Gastrocnemius medialis (tissue), 4 donors: ENCODE results near the gene C14orf132. TPM values are rescaled to one million over a fixed set of nuclear protein-coding genes. Genes with fewer than 3 reads are reported as not detected.
"Not testable (repeated sequence)": the region's sequence is repeated elsewhere in the genome, so short reads cannot be mapped to it uniquely, and the experiment has no call there.

Experiments used
- ATAC-seq, 2 donors: fragments of 150-250 bp; one replicate each; pipeline ENCODE4 v1.9.1; 2016
- DNase-seq, 2 donors: peaks; one replicate each; pipeline ENCODE4 v3.0.0-alpha.2; 2019
- H3K27ac ChIP-seq, 4 donors: fragments of 200-600 bp; sonication (generic); 1 replicate in 1 of 4; 2 replicates in 3 of 4; pipeline ENCODE4 v1.5.1; 2016 to 2018; ENCODE audit warnings: mild to moderate bottlenecking in 2 of 4, moderate library complexity in 1 of 4
- H3K27me3 ChIP-seq, 3 donors: fragments of 200-600 bp; sonication (generic) in 2 of 3; 1 replicate in 1 of 3; 2 replicates in 2 of 3; pipeline versions ENCODE4 v1.5.1 to v1.6.0; 2016 to 2019; ENCODE audit warnings: mild to moderate bottlenecking in 1 of 3, moderate library complexity in 1 of 3
- H3K36me3 ChIP-seq, 2 donors: fragments of 200-600 bp; sonication (generic) in 1 of 2; one replicate each; pipeline ENCODE4 v1.5.1; 2017 to 2018
- H3K4me1 ChIP-seq, 2 donors: fragments of 200-600 bp; sonication (generic) in 1 of 2; one replicate each; pipeline ENCODE4 v1.5.1; 2016 to 2017; ENCODE audit warnings: mild to moderate bottlenecking in 2 of 2
- H3K4me3 ChIP-seq, 4 donors: fragments of 200-600 bp; sonication (generic) in 3 of 4; 1 replicate in 1 of 4; 2 replicates in 3 of 4; pipeline ENCODE4 v1.5.1; 2016 to 2019; ENCODE audit warnings: mild to moderate bottlenecking in 2 of 4
- H3K9me3 ChIP-seq, 3 donors: fragments of 200-600 bp; sonication (generic) in 2 of 3; 1 replicate in 1 of 3; 2 replicates in 2 of 3; pipeline ENCODE4 v1.5.1; 2016 to 2019
- CTCF ChIP-seq, 5 experiments: fragments of 450-650 bp in 3 of 5; fragments of 200-600 bp in 2 of 5; sonication (generic) in 2 of 5; IDR thresholded peaks in 4 of 5; conservative IDR thresholded peaks in 1 of 5; 1 replicate in 4 of 5; 2 replicates in 1 of 5; pipeline ENCODE4 v1.5.1; 2016 to 2019; ENCODE audit warnings: antibody characterized with exemption in 5 of 5, mild to moderate bottlenecking in 3 of 5, moderate library complexity in 3 of 5
- POLR2A ChIP-seq, 2 donors: fragments of 450-650 bp; IDR thresholded peaks; one replicate each; pipeline ENCODE4 v1.6.1; 2017; ENCODE audit warnings: antibody characterized with exemption in 2 of 2, mild to moderate bottlenecking in 2 of 2, moderate library complexity in 2 of 2
- in situ Hi-C, 4 donors: fragments of 200-750 bp; cut with MboI; loops; one replicate each; pipeline versions ENCODE4 v1.15.0 to v1.8.0; 2017; ENCODE audit warnings: low sequenced_read_pairs in 4 of 4
- intact Hi-C: fragments of 100-400 bp; cut with DNase I; formaldehyde crosslinking; loops from one replicate; pipeline ENCODE4 v1.15.1; 2023; ENCODE audit warnings: low total_unique reads
- total RNA-seq, 4 donors: library from RNA; depleted of rRNA; stranded (reverse); fragments of >200 nt; gene quantifications; one replicate each; pipeline versions ENCODE4 v1.1.0 to v1.2.3, GENCODE V29; 2016

The C14orf132 gene
- total RNA-seq, 4 donors from 2014 or later: 1.1 to 2.9 (median 1.5) TPM

DNA sequence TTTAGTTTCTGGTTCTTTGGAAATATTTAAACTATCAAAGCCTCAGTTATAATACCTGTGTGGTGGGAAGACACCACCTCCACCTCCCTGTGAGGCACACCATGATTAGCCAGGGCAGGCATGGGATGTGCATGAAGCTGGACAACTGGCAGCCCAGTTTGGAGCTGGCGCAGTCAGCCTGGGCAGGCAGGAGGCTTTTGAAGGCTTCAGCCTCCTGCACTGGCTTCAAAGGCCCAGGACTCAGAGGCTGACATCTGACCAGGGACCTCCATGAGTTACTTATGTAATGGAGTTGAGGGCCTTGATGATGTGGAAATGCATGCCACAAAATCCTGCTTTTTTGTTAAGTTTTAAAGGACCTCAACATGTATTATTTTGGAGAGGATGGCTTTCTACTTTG lies 30.3 kb downstream of the C14orf132 start:
- no peak for ATAC-seq
- Histone ChIP-seq H3K27me3 (no peaks in the 10 kb centered on the region), H3K9me3 (no peaks in the 10 kb centered on the region), H3K36me3 (no peaks in the 10 kb centered on the region), H3K4me1 (no peaks in the 10 kb centered on the region), H3K27ac (no peak overlapping the region), H3K4me3 (no peak overlapping the region)
- intact Hi-C loops: no loop called here
- in situ Hi-C loops: no loop called here
- no peak for DNase-seq
- no peak for TF ChIP-seq CTCF (IDR thresholded peaks at IDR 0.05 in 4 of 5, conservative IDR thresholded peaks at IDR 0.05 in 1 of 5)
- TF ChIP-seq POLR2A (IDR thresholded peaks at IDR 0.05): no peak

DNA sequence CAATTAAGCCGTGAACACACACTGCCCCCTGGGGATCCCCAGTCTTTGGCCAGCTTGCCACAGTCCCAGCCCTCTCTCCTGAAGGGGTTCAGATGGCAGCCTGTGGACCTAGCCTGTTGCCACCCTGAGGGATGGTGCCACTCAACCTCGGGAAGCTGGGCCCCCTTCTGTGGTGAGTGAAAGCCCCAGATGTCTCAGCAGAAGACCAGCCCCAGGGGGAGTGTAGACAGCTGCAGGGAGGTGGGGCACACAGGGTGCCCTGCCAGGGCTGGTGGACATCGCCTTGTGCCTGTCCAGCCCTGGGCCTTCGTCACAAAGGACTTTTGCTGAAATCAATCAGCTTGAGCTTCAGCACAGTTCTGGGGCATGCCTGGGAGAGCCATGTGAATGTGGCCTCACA lies 32.4 kb downstream of the C14orf132 start:
- no peaks in the 10 kb centered on the region for H3K4me1 ChIP-seq
- TF ChIP-seq POLR2A (IDR thresholded peaks at IDR 0.05) (no peak), CTCF (IDR thresholded peaks at IDR 0.05 in 4 of 5, conservative IDR thresholded peaks at IDR 0.05 in 1 of 5) (no peak)
- intact Hi-C loops (no loop called here), in situ Hi-C loops (no loop called here)
- no peak for ATAC-seq
- no peaks in the 10 kb centered on the region for H3K36me3 ChIP-seq
- no peak for DNase-seq
- H3K9me3 ChIP-seq: no peaks in the 10 kb centered on the region
- H3K27me3 ChIP-seq: no peaks in the 10 kb centered on the region
- H3K27ac ChIP-seq: no peak overlapping the region
- H3K4me3 ChIP-seq: no peak overlapping the region

- Histone ChIP-seq H3K36me3 (no peaks in the 10 kb centered on the region), H3K27me3 (no peaks in the 10 kb centered on the region), H3K4me3 (no peak overlapping the region), H3K27ac (no peak overlapping the region), H3K4me1 (no peaks in the 10 kb centered on the region), H3K9me3 (no peaks in the 10 kb centered on the region)
- no peak for ATAC-seq
- in situ Hi-C loops: no loop called here
- no peak for DNase-seq
- TF ChIP-seq CTCF (IDR thresholded peaks at IDR 0.05 in 4 of 5, conservative IDR thresholded peaks at IDR 0.05 in 1 of 5) (no peak), POLR2A (IDR thresholded peaks at IDR 0.05) (no peak)
- intact Hi-C loops: no loop called here
Measured at GRCh38 chr14:96072076-96072475, 32.9 kb downstream of the C14orf132 start.

- H3K36me3 ChIP-seq: no peaks in the 10 kb centered on the region
- DNase-seq (no peak), ATAC-seq (no peak)
- intact Hi-C loops (no loop called here), in situ Hi-C loops (no loop called here)
- H3K27ac ChIP-seq: no peak overlapping the region
- no peaks in the 10 kb centered on the region for H3K9me3 ChIP-seq
- H3K27me3 ChIP-seq: no peaks in the 10 kb centered on the region
- no peak overlapping the region for H3K4me3 ChIP-seq
- no peak for TF ChIP-seq POLR2A (IDR thresholded peaks at IDR 0.05)
- no peak for TF ChIP-seq CTCF (IDR thresholded peaks at IDR 0.05 in 4 of 5, conservative IDR thresholded peaks at IDR 0.05 in 1 of 5)
- H3K4me1 ChIP-seq: no peaks in the 10 kb centered on the region
Measured at GRCh38 chr14:96072746-96073145, 33.6 kb downstream of the C14orf132 start.

DNA sequence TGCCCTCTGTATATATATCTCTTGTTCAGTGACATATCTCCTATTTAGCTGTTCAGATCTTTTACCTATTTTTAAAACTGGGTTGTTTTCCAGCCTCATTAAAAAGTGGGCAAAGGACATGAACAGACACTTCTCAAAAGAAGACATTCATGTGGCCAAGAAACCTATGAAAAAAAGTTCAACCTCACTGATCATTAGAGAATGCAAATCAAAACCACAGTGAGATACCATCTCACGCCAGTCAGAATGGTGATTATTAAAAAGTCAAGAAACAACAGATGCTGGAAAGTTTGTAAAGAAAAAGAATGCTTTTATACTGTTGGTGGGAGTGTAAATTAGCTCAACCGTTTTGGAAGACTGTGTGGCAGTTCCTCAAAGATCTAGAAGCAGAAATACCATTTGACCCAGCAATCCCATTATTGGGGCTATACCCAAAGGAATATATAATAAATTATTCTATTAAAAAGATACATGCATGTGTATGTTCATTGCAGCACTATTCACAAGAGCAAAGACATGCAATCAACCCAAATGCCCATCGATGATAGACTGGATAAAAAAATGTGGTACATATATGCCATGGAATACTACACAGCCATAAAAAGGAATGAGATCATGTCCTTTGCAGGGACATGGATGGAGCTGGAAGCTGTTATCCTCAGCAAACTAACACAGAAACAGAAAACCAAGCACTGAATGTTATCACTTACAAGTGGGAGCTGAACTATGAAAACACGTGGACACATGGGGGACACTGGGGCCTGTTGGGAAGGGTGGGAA lies 34.3 kb downstream of the C14orf132 start:
- H3K9me3 ChIP-seq, ATAC-seq, H3K27ac ChIP-seq, intact Hi-C loops, in situ Hi-C loops, H3K4me3 ChIP-seq, H3K36me3 ChIP-seq, DNase-seq, H3K4me1 ChIP-seq, H3K27me3 ChIP-seq: not testable (repeated sequence)
